SKM-1 (cell line): Measurements from ENCODE around the gene PAFAH1B1.
"Not testable (repeated sequence)": the region's sequence is repeated elsewhere in the genome, so short reads cannot be mapped to it uniquely, and the experiment has no call there.

ENCODE experiments used
- DNase-seq: peaks from one replicate; lab custom pipeline; 2025; ENCODE audit not compliant: unreplicated experiment; lab: John Stamatoyannopoulos, UW

Gene PAFAH1B1

GRCh38 chr17:2634361-2634960 is 41.0 kb downstream of the PAFAH1B1 start:
- no peak for DNase-seq

GRCh38 chr17:2635241-2635640 is 41.8 kb downstream of the PAFAH1B1 start:
- no peak for DNase-seq

- no peak for DNase-seq
Observed at GRCh38 chr17:2635675-2636074, 42.2 kb downstream of the PAFAH1B1 start.

- no peak for DNase-seq
Observed at GRCh38 chr17:2636169-2636930, 42.9 kb downstream of the PAFAH1B1 start.

DNA sequence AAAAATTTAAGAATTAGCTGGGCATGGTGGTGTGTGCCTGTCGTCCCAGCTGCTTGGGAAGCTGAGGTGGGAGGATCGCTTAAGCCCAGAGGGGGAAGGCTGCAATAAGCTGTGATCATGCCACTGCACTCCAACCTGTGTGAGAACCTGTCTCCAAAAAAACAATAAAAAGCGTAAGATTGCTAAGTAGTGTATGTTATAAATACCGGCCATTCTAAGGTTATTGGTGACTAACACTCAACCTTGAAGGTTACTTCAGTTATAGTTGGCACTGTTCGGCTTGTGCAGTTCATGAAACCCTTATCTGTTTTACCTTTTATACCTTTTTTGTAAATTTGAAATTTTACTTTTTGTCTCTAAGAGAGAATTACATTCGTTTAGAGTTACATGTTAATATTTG is 44.0 kb downstream of the PAFAH1B1 start:
- DNase-seq: no peak

- DNase-seq: no peak
Observed at GRCh38 chr17:2644971-2645370, 51.5 kb downstream of the PAFAH1B1 start.

GRCh38 chr17:2647957-2648356 is 54.5 kb downstream of the PAFAH1B1 start:
- DNase-seq: no peak

GRCh38 chr17:2649191-2649590 is 55.7 kb downstream of the PAFAH1B1 start:
- no peak for DNase-seq

DNA sequence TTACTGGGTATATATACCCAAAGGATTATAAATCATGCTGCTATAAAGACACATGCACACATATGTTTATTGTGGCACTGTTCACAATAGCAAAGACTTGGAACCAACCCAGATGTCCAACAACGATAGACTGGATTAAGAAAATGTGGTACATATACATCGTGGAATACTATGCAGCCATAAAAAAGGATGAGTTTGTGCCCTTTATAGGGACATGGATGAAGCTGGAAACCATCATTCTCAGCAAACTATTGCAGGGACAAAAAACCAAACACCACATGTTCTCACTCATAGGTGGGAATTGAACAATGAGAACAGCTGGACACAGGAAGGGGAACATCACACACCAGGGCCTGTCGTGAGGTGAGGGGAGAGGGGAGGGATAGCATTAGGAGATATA is 59.5 kb downstream of the PAFAH1B1 start:
- not testable (repeated sequence) for DNase-seq

GRCh38 chr17:2655546-2655945 is 62.1 kb downstream of the PAFAH1B1 start:
- no peak for DNase-seq

DNA sequence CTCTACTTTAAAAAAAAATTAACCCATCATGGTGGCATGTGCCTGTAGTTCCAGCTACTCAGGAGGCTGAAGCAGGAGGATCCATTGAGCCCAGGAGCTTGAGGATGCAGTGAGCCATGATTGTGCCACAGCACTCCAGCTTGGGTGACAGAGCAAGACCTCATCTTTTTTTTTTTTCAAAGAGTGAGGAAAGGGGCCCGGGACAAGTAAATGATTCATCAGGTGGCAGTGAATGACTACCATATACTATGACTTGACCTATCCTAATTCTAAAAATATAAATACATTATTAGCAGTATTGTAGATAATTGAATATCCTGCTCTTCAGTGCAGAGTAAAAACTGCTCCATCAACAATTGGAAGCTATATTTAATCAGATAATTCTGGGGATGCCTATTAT is 62.8 kb downstream of the PAFAH1B1 start:
- DNase-seq: no peak

DNA sequence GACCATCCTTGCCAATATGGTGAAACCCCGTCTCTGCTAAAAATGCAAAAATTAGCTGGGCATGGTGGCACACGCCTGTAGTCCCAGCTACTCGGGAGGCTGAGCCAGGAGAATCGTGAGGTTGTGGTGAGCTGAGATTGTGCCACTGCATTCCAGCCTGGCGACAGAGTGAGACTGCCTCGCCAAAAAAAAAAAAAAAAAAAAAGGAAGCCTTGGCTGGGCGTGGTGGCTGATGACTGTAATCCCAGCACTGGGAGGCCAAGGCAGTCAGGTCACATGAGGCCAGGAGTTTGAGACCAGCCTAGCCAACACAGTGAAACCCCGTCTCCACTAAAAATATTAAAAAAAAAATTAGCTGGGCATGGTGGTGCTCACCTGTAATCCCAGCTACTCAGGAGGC is 65.9 kb downstream of the PAFAH1B1 start:
- DNase-seq: not testable (repeated sequence)

GRCh38 chr17:2660410-2660809 is 67.0 kb downstream of the PAFAH1B1 start:
- not testable (repeated sequence) for DNase-seq

GRCh38 chr17:2672026-2672425 is 78.6 kb downstream of the PAFAH1B1 start:
- no peak for DNase-seq

- DNase-seq: not testable (repeated sequence)
Observed at GRCh38 chr17:2679247-2679646, 85.8 kb downstream of the PAFAH1B1 start.

DNA sequence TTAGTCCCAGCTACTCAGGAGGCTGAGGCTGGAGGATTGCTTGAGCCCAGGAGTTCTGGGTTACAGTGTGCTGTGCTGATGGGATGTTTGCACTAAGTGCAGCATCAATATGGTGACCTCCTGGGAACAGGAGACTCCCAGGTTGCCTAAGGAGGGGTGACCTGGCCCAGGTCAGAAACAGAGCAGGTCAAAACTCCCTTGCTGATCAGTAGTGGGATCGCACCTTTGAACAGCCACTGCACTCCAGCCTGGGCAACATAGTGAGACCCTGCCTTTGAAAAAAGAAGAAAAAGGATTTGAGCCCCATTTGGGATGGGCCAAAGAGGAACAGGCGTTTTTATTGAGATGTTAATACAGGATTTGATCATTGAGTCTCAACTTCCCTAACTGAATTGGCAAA is 87.5 kb downstream of the PAFAH1B1 start:
- DNase-seq: no peak

DNA sequence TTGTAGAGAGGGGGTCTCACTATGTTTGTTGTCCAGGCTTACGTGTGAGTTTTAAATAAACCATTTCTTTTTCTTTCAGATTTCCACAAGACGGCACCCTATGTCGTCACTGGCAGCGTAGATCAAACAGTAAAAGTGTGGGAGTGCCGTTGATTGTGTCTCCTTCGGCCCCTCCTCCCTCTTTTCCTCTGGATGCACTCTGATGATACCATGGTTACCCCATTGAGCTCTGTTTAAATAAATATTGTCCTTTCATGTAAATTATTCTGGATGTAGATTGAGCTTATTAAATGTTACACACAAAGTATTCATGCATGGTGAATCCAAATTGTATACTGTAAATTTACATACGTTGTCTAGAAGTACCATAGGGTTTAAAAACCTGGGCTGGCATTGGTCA is 88.2 kb downstream of the PAFAH1B1 start:
- no peak for DNase-seq

- DNase-seq: no peak
Observed at GRCh38 chr17:2682176-2682938, 88.9 kb downstream of the PAFAH1B1 start.

- no peak for DNase-seq
Observed at GRCh38 chr17:2683912-2684311, 90.5 kb downstream of the PAFAH1B1 start.

GRCh38 chr17:2684549-2684948 is 91.1 kb downstream of the PAFAH1B1 start:
- DNase-seq: no peak

DNA sequence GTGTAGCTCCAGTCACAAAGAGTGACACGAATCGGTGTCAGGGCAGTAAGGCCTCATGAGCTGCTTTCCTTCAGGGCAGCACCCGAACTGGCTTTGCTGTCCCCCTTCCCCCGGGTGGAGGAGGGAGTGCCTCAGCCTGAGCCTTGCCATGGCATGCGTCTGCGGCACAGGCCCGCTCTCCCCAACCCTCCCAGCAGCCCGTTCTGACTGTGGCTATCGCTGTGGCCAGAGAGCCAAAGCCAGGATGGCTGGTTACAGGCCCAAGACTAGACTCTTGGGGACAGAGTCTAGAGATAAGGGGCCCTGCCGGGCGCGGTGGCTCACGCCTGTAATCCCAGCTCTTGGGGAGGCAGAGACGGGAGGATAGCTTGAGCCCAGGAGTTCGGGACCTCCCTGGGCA is 92.2 kb downstream of the PAFAH1B1 start:
- DNase-seq: no peak

DNA sequence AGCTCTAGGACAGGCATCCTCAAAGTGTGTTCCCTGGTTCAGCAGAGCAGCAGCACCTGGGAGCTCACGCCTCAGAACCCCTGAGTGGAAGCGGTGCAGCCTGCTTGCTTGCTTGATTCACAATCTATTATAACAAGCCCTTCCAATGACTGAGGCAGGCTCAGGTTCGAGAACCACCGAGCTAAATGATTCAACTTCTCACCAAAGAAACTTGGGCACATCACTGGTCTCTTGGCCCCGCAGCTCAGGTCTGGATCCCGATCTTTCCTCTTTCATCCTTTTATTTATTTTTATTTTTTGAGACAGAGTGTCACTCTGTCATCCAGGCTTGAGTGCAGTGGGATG is 93.6 kb downstream of the PAFAH1B1 start:
- no peak for DNase-seq
